GM19455 (cell line): Measurements from ENCODE around the gene ARNT2.

Source experiments
- ATAC-seq: cut with Tn5 transposase; IDR thresholded peaks from one replicate; pipeline ENCODE4 v1.9.1; 2021; ENCODE audit not compliant: unreplicated experiment

ARNT2 gene

DNA sequence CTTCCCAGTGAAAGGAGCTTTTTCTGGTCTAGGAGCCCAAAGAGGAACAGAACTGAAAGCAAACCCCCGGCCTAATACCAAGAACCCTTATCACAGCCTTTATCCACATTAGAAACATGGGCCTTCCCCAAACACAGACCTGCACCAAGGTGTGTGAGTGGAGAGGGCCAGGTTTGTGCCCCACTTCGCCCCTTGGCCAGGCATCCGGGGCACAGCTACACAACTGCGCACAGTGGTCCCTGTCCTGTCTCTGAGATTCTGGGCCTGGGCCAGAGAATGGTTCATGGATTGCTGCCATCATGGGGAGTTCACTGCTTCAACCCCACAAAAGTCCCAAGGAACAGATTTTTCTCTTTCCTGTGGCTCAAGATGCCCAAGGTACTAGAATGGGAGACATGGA is 165.5 kb downstream of the ARNT2 start:
- no peak for ATAC-seq

DNA sequence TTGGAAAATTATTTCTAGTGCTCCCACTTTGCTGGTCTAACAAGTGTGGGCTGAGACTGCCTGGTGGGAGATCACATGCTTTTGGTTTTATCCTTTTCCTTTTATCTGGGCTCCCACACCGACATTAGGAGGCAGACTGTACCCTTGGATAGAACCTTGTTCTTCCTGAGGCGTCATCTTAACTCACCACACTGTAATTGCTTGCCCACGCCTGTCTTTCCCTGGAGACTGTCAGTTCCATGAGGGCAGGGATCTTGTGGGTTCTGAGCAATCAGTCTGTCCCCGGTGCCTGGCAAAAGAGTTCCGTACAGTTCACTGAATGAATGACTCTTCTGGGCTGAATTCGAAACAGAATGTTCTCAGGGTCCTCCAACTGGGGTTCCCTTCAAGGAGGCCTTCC is 166.4 kb downstream of the ARNT2 start:
- ATAC-seq = no peak

GRCh38 chr15:80572337-80572736 is 168.2 kb downstream of the ARNT2 start:
- ATAC-seq = no peak

- ATAC-seq = no peak
Observed at GRCh38 chr15:80573606-80574005, 169.4 kb downstream of the ARNT2 start.

GRCh38 chr15:80574590-80574989 is 170.4 kb downstream of the ARNT2 start:
- ATAC-seq = no peak

DNA sequence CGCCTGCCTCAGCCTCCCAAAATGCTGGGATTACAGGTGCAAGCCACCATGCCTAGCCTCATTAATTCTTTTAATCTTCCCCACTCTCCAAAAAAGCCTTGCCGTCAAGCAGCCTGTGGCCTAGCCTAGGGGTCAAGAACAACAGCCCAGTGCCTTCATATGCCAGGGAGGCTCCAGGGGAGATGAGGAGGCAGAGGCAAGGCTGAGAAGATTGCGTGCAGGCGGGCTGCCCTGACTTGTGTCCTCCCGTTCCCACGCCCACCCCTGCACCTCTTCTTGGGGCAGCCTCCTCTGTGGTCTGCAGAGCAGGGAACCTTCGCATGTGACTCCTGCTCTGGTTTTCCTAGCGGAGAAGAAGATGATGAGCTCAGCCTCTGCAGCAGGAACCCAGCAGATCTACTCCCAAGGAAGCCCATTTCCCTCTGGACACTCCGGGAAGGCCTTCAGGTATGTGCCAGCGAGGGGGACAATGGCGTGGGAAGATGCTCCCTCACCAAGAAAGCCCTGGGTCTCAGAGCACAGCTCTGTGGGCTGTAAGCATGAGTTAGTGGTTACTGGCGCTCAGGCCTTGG is 172.4 kb downstream of the ARNT2 start:
- no peak for ATAC-seq

GRCh38 chr15:80577552-80578205 is 173.5 kb downstream of the ARNT2 start:
- no peak for ATAC-seq

DNA sequence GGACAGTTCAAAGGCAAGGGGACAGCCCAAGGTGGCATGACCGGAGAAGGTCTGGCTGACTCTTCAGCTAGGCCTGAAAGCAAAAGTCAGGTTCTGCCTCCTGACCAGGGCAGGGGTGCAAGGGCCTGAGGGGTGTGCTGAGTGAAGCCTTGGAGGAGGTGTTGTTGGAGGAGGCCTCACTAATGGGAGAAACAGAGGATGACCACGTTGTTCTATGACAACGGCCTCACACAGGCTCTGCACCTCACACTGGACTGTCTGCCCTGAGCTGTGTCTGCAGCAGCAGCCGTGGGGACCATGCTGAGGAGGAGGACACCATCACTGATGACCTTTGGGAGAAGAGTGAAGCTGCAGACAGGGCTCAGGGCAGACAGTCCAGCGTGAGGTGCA is 174.0 kb downstream of the ARNT2 start:
- no peak for ATAC-seq

DNA sequence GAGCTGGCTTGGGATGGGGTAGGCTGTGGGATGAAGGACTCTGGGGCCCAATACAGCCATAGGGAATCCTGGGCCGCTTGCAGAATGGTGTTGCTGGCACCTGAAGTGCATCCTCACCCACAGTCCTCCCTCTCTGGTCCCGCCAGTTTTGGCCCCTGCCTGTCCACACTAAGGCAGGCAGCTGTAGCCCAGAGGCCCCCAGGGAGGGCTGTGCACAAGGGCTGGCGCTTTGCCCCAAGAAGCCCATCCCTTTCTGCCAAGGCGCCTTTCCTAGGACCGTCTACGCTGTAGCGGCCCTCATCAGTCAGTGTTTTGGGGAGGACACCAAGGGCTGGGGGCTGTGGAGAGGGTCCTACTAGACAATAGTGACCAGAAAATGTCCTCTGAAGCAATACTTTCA is 174.7 kb downstream of the ARNT2 start:
- ATAC-seq = no peak

- ATAC-seq = no peak
Observed at GRCh38 chr15:80579611-80580010, 175.4 kb downstream of the ARNT2 start.

DNA sequence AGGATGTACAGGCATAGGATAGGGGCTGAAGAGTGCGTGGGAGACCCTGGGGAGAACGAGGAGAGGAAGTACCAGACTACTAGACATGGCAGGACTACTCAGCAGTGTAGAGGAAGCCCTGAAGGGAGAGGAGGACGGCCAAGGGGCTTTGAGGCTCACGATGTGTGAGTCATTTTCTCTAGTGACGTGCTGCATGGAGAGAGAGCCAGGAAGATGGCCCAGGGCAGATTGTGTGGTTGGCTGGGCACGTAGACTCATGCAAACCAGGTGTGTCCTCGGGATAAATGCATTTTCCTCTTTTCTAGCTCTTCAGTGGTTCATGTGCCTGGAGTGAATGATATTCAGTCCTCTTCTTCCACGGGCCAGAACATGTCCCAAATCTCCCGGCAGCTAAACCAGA is 175.9 kb downstream of the ARNT2 start:
- ATAC-seq = no peak

DNA sequence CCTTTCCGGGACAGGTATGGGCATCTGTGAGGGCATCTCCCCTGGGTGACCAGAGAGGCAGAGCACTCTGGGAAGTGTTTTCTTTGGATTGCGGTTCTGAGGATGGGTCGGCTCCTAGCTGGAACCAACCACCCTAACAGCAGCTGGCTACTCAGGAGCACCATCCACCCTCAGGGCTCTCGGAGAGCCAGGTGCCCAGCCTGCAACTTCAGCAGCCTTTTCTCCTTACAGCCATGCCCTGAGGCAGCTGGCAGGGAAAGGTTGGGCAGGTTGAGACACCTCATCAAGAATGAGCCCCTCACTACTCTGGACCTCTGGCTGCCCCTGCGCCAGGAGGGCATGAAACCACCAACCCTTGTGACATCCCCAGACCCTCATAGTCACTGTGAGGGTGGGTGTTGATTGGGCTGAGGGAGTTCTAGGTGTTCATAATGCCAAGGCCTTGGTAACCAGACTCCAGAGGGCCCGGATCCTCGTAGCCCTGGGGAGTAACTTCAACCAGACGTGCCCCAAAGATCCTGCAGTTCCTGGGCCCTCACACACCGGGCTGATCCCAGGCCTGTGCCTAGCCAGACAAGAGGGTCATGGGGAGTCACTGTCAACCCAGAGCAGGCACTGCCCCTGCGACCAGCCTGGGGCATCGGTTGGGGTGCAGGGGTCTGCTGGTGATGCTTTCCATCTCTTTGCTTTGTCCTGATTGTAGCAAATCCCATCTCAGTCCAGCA is 176.5 kb downstream of the ARNT2 start:
- no peak for ATAC-seq

- ATAC-seq = no peak
Observed at GRCh38 chr15:80581976-80582375, 177.8 kb downstream of the ARNT2 start.

DNA sequence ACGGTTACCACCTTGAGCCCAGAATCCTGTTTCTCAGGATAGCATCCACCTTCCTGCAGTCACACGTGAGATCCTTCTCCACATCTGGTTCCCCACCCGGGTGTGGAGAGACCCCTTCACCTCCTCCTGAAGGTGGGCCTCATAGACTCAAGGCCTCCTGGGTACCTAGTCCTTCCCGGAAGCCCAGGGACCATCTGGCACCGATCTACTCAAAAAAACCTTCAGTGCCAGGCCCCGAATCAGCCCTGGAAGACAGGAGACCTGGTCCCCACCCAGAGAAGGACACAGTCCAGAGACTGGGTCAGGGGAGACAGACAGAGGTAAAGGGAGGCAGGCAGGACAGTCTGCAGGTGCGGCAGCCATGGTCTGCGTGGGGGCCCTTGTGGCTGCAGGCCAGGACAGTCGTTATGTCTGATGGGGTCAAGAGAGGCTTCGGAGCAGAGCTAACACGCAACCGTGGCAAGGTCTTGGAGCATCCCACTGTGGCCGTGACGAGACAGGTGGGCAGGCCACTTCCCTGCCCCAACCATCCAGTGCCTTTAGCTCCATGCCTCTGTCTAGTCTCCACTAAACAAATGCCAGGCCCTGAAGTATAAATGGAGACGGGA is 178.7 kb downstream of the ARNT2 start:
- ATAC-seq = no peak

DNA sequence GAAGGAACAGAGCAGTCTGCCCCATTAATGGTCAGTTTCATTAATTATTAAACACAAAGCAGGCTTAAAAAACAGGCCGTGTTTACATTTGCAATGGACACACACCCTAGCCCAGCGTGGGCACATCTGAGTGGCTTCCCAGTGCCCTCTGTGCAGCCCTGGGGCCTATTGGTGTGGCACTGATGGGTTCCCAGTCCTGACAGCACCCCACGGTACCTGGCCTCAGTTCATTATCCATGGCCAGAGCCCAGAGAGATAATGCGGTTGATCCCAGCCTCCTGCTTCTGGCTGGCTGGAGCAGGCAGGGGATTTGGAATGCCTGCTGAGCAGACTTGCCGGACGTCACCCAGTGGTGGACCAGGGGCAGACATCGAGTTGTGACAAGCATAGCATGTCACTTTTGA is 180.4 kb downstream of the ARNT2 start:
- ATAC-seq = no peak

GRCh38 chr15:80584973-80585525 is 180.9 kb downstream of the ARNT2 start:
- no peak for ATAC-seq

- ATAC-seq = no peak
Observed at GRCh38 chr15:80585544-80586018, 181.4 kb downstream of the ARNT2 start.

- no peak for ATAC-seq
Observed at GRCh38 chr15:80586161-80586560, 182.0 kb downstream of the ARNT2 start.

GRCh38 chr15:80587007-80587406 is 182.8 kb downstream of the ARNT2 start:
- no peak for ATAC-seq

DNA sequence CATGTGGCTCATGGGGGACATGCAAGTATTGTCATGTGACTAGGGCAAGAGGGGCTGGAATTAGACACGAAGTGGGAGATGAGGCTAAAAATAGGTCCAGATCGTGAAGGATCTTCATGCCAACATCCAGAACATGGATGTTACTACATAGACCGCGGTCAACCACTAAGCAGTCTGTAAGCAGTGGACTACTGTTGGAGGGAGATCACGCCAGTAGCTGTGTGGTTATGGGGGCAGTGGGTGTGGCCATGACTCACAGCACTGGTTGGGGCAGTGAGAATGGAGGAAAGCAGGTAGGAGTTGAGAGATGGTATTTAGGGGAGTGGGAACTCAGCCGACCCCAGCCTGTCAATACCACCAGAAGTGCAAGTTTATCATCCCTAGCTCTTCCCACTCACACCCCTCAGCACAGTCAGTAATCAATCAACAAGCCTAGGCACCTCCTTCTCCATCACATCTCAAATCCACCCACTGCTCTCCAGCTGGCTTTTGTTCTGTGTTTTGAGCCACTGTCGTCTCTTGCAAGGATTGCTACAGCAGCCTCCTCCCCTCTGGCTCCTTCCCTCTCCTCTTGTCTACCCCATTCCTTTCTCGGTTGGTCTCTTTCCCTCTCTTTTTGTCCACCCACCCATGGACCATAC is 183.8 kb downstream of the ARNT2 start:
- ATAC-seq = no peak

GRCh38 chr15:80588801-80589200 is 184.6 kb downstream of the ARNT2 start:
- no peak for ATAC-seq
